Cardiac septum (tissue), 1 donor: ENCODE data around the gene VWCE. TPM values are rescaled to one million over a fixed set of nuclear protein-coding genes. Genes with fewer than 3 reads are reported as not detected.
"Not testable (repeated sequence)": the region's sequence is repeated elsewhere in the genome, so short reads cannot be mapped to it uniquely, and the experiment has no call there.

Experiments used
- DNase-seq: peaks from one replicate; pipeline ENCODE4 v3.0.0-alpha.2; 2020; ENCODE audit warnings: low spot score
- intact Hi-C: fragments of 100-400 bp; cut with DNase I; formaldehyde crosslinking; loops from one replicate; pipeline ENCODE4 v1.14.0; 2022
- total RNA-seq: library from RNA; stranded (reverse); fragmentation: NEBNext Ultra II Directional; extraction: Animal tissue kit (Norgen Biotek cat#: 25700); gene quantifications from one replicate; pipeline ENCODE4 v1.2.1, GENCODE V29; 2021
- donor health status: DM: no; HTN: no; CAD: no.

Gene VWCE
- total RNA-seq, 1 donor from 2014 or later, result 0.59 TPM

- DNase-seq, result no peak
- intact Hi-C loops, result no loop called here
Observed at GRCh38 chr11:61266602-61267001, 28.5 kb downstream of the VWCE start.

- intact Hi-C loops, result no loop called here
- DNase-seq, result no peak
Observed at GRCh38 chr11:61265357-61265756, 29.8 kb downstream of the VWCE start.

GRCh38 chr11:61264795-61265194 is 30.3 kb downstream of the VWCE start:
- DNase-seq, result no peak
- intact Hi-C loops, result no loop called here

GRCh38 chr11:61264371-61264770 is 30.7 kb downstream of the VWCE start:
- intact Hi-C loops, result no loop called here
- no peak for DNase-seq

- DNase-seq, result no peak
- intact Hi-C loops, result loop anchor here (10.0 kb wide), 1 partner anchor 125 kb away; no protein-coding TSS in a partner anchor
Observed at GRCh38 chr11:61259363-61259762, 35.8 kb downstream of the VWCE start.

- intact Hi-C loops, result loop anchor here (10.0 kb wide), 1 partner anchor 126 kb away; no protein-coding TSS in a partner anchor
- no peak for DNase-seq
Observed at GRCh38 chr11:61258546-61258945, 36.6 kb downstream of the VWCE start.

GRCh38 chr11:61256710-61257482 is 38.2 kb downstream of the VWCE start:
- intact Hi-C loops, result loop anchor here (10.0 kb wide), 1 partner anchor 128 kb away; no protein-coding TSS in a partner anchor
- no peak for DNase-seq

- DNase-seq, result no peak
- intact Hi-C loops, result loop anchor here (10.0 kb wide), 1 partner anchor 130 kb away; no protein-coding TSS in a partner anchor
Observed at GRCh38 chr11:61254403-61255025, 40.6 kb downstream of the VWCE start.

GRCh38 chr11:61252332-61252731 is 42.8 kb downstream of the VWCE start:
- intact Hi-C loops, result loop anchor here (10.0 kb wide), 1 partner anchor 132 kb away; no protein-coding TSS in a partner anchor

GRCh38 chr11:61250796-61251765 is 44.0 kb downstream of the VWCE start:
- DNase-seq, result not testable (repeated sequence)
- intact Hi-C loops, result loop anchor here (10.0 kb wide), 1 partner anchor 134 kb away; no protein-coding TSS in a partner anchor

More at GRCh38 chr11:61252332-61252731, 42.8 kb downstream of the VWCE start:
- not testable (repeated sequence) for DNase-seq

- DNase-seq, intact Hi-C loops: not testable (repeated sequence)
Observed at GRCh38 chr11:61249201-61249600, 45.9 kb downstream of the VWCE start.

GRCh38 chr11:61248071-61248470 is 47.0 kb downstream of the VWCE start:
- intact Hi-C loops, DNase-seq: not testable (repeated sequence)

GRCh38 chr11:61245284-61245964 is 49.7 kb downstream of the VWCE start:
- intact Hi-C loops, DNase-seq: not testable (repeated sequence)

- DNase-seq, intact Hi-C loops: not testable (repeated sequence)
Observed at GRCh38 chr11:61241526-61241925, 53.6 kb downstream of the VWCE start.

GRCh38 chr11:61240875-61241274 is 54.2 kb downstream of the VWCE start, which contains the start of gene PGA5:
TSS of gene PGA5 (plus strand) at chr11:61241175. CDS start at chr11:61241227, 52 bp downstream.
- DNase-seq, intact Hi-C loops: not testable (repeated sequence)

GRCh38 chr11:61240288-61240687 is 54.8 kb downstream of the VWCE start:
- DNase-seq, intact Hi-C loops: not testable (repeated sequence)

- intact Hi-C loops, DNase-seq: not testable (repeated sequence)
Observed at GRCh38 chr11:61237130-61237529, 58.0 kb downstream of the VWCE start.

GRCh38 chr11:61232548-61233145 is 62.5 kb downstream of the VWCE start:
- DNase-seq, intact Hi-C loops: not testable (repeated sequence)
